ENCODE results near the gene MBD6. TPM values are rescaled to one million over a fixed set of nuclear protein-coding genes. Genes with fewer than 3 reads are reported as not detected.

MBD6 gene
- total and polyA plus RNA-seq, 2 of the 13 experiments (the other 11 are each of a cell fraction or from before 2014, with no cell fraction given) = 4.1 to 5.9 TPM

DNA sequence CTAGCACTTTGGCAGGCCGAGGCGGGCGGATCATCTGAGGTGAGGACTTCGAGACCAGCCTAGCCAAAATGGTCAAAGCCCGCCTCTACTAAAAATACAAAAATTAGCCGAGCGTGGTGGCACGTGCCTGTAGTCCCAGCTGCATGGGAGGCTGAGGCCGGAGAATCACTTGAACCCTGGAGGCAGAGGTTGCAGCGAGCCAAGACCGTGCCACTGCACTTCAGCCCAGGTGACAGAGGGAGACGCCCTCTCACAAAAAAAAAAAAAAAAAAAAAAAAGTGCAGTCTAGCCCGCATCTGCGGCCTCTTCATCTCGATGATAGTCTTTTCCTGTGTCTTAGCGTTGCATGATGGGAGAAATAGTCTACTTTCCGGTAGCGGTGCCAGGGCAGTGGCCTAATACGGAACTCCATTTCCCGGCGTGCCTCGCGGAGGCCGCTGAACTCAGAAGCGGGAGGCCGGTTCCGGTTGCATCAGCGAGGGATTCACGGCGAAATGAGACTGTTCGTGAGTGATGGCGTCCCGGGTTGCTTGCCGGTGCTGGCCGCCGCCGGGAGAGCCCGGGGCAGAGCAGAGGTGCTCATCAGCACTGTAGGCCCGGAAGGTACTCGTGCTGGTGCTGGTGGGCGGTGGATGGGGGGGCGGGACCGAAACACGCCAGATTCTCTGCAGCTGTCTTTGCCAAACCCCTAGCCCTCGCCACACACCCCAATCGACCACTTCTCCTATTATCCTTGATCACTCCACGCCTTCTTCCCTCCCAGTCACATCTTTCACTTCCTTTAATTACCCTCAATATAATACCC lies 34.8 kb upstream of the MBD6 start, which contains the start of gene MARS1 (continued):
- peak; percentile 98 for TF ChIP-seq ZNF770 (CRISPR knock-in tag; IDR thresholded peaks at IDR 0.05)
- TF ChIP-seq HMG20A (CRISPR knock-in tag; IDR thresholded peaks at IDR 0.05; ENCODE audit: borderline replicate concordance) = no peak
- no peak for TF ChIP-seq ZNF569 (CRISPR knock-in tag; IDR thresholded peaks at IDR 0.05; ENCODE audit: borderline replicate concordance)
- TF ChIP-seq, protein P1, sequence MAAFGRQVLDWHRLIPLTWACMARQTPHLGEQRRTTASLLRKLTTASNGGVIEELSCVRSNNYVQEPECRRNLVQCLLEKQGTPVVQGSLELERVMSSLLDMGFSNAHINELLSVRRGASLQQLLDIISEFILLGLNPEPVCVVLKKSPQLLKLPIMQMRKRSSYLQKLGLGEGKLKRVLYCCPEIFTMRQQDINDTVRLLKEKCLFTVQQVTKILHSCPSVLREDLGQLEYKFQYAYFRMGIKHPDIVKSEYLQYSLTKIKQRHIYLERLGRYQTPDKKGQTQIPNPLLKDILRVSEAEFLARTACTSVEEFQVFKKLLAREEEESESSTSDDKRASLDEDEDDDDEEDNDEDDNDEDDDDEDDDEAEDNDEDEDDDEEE (CRISPR knock-in tag; IDR thresholded peaks at IDR 0.05) = no peak
- TF ChIP-seq ZNF331 (CRISPR knock-in tag; IDR thresholded peaks at IDR 0.05) = no peak
- no peak for TF ChIP-seq ARNT (IDR thresholded peaks at IDR 0.05)
- no peak for TF ChIP-seq HMGA1 (CRISPR knock-in tag; conservative IDR thresholded peaks at IDR 0.05)
- TF ChIP-seq ZFP62 (CRISPR knock-in tag; IDR thresholded peaks at IDR 0.05) = no peak
- TF ChIP-seq MTF1 (CRISPR knock-in tag; IDR thresholded peaks at IDR 0.05) = no peak
- TF ChIP-seq GMEB1 (CRISPR knock-in tag; IDR thresholded peaks at IDR 0.05; ENCODE audit: borderline replicate concordance) = peak; percentile 79
- TF ChIP-seq SETDB1 (CRISPR knock-in tag; IDR thresholded peaks at IDR 0.05; ENCODE audit: borderline replicate concordance) = no peak
- peak; percentile 64; the same call in 1 of the 2 replicates for TF ChIP-seq NFKB2 (CRISPR knock-in tag; IDR thresholded peaks at IDR 0.05; ENCODE audit: borderline replicate concordance)
- no peak for TF ChIP-seq ZBTB39 (CRISPR knock-in tag; IDR thresholded peaks at IDR 0.05)
- TF ChIP-seq TCF12 (IDR thresholded peaks at IDR 0.05) = no peak
- 0 out of 2 replicates have a peak, but pooled peaks have one; percentile 26 for TF ChIP-seq TCF12 (CRISPR knock-in tag; IDR thresholded peaks at IDR 0.05)
- no peak for TF ChIP-seq ZBTB7A (CRISPR knock-in tag; IDR thresholded peaks at IDR 0.05)
- peak; percentile 26; the same call in 1 of the 2 replicates for TF ChIP-seq ZBTB4 (CRISPR knock-in tag; IDR thresholded peaks at IDR 0.05; ENCODE audit: borderline replicate concordance)

Data from HepG2 (cell line).